ENCODE measurements around the gene CLASP1. TPM values are rescaled to one million over a fixed set of nuclear protein-coding genes. Genes with fewer than 3 reads are reported as not detected.
A peak's percentile ranks its signal among the peaks of the same experiment; 100 is the strongest.

The CLASP1 gene
- total and polyA plus RNA-seq, 12 donors: 10.1 to 90.6 (median 71.7) TPM

- intact Hi-C loops (cut with DNase I): loop anchor here in 2 of 10 donors (5.0 to 10.0 kb wide), 2 partner anchors 46 to 49 kb away; no protein-coding TSS in a partner anchor
- no peak for ATAC-seq
Measured at GRCh38 chr2:121545913-121546312, 103.3 kb downstream of the CLASP1 start.

GRCh38 chr2:121545257-121545656, 104.0 kb downstream of the CLASP1 start:
- Histone ChIP-seq H3K27me3 (no peaks in the 10 kb centered on the region), H3K4me3 (no peak overlapping the region), H3K9me3 (peaks cover 0 to 15% (median 0%) of the 10 kb centered on the region in 11 donors), H3K27ac (peak overlapping the region in 6 of 10 donors; percentile 7 to 68 (median 40)), H3K36me3 (no peaks in the 10 kb centered on the region), H3K4me1 (peaks cover 3 to 78% (median 50%) of the 10 kb centered on the region in 9 donors)
- no peak for DNase-seq
- intact Hi-C loops (cut with DNase I): loop anchor here in 2 of 10 donors (5.0 to 10.0 kb wide), 2 partner anchors 47 to 50 kb away; no protein-coding TSS in a partner anchor
- WGBS, 2 donors: 33 to 53% methylated on average over 7 of the region's 7 CpGs
- ATAC-seq: peak in 3 of 8 donors; percentile 43 to 55 (median 48)
- no peak for TF ChIP-seq CTCF (IDR thresholded peaks at IDR 0.05)

More at GRCh38 chr2:121545913-121546312, 103.3 kb downstream of the CLASP1 start:
- Histone ChIP-seq H3K9me3 (peaks cover 0 to 15% (median 0%) of the 10 kb centered on the region in 11 donors), H3K4me3 (no peak overlapping the region), H3K36me3 (no peaks in the 10 kb centered on the region), H3K27ac (peak overlapping the region in 4 of 10 donors; percentile 7 to 68 (median 40)), H3K27me3 (no peaks in the 10 kb centered on the region), H3K4me1 (peaks cover 3 to 71% (median 48%) of the 10 kb centered on the region in 9 donors)
- 91 to 92% methylated on average over 2 of the region's 2 CpGs for WGBS, 2 donors
- no peak for DNase-seq
- TF ChIP-seq CTCF (IDR thresholded peaks at IDR 0.05): no peak

GRCh38 chr2:121541495-121541894, 107.8 kb downstream of the CLASP1 start:
- H3K27ac ChIP-seq: peak overlapping the region in 1 of 10 donors; percentile 53

More at GRCh38 chr2:121541495-121541894, 107.8 kb downstream of the CLASP1 start:
- no peaks in the 10 kb centered on the region for H3K36me3 ChIP-seq
- H3K4me3 ChIP-seq: no peak overlapping the region
- H3K4me1 ChIP-seq: peaks cover 3 to 87% (median 66%) of the 10 kb centered on the region in 9 donors
- DNase-seq (no peak), ATAC-seq (peak in 2 of 8 donors; percentile 37 to 44)
- H3K9me3 ChIP-seq: no peaks in the 10 kb centered on the region
- no peak for TF ChIP-seq CTCF (IDR thresholded peaks at IDR 0.05)
- WGBS, 2 donors: 56 to 58% methylated on average over 7 of the region's 7 CpGs
- H3K27me3 ChIP-seq: no peaks in the 10 kb centered on the region
- intact Hi-C loops (cut with DNase I): loop anchor here in 1 of 10 donors (10.0 kb wide), 1 partner anchor 53 kb away; no protein-coding TSS in a partner anchor
